HG03135 (cell line): ENCODE data around the gene DENND1A.
"Not testable (repeated sequence)": the region's sequence is repeated elsewhere in the genome, so short reads cannot be mapped to it uniquely, and the experiment has no call there.

Experiments
- ATAC-seq: cut with Tn5 transposase; IDR thresholded peaks from one replicate; pipeline ENCODE4 v1.9.1; 2021; ENCODE audit warnings: mild to moderate bottlenecking, moderate library complexity; ENCODE audit not compliant: unreplicated experiment

Gene DENND1A

DNA sequence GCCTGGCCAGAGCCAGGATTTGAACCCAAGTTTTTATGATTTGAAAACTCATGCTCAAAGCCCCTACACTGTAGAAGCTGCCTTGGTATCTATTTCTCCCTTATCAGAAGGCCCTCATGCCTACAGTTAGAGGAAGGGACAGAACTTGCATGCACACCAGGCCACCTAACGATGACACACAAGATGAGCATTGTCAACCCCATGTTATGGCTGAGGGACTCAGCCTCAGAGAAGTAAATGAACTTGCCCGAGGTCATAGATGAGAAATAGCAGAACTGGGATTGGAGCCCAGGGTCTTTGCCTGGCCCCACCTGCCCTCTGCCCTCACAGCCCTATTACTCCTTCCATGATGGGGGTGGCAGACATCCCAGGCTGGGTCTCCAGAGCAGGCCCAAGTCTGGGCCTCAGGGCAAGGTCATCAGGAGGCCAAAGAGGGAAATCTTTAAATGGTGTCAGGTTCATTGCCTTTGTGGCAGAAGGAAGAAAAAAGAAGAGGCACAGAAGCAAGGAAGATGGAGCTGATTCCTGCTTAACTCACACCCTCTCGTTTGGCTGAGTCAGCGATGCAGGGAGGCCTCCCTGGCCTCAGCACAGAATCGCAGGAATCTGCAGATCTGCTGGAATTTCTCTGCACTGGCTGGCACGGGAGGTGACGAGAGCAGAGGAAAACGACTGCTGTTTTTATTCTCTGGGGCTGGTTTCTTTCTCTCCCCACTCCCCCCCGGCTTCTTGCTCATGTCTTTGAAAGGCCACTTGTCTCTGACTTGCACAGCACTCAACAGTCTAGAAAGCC, 594.5 kb downstream of the DENND1A start:
- ATAC-seq = no peak

- ATAC-seq = no peak
Measured at GRCh38 chr9:123334639-123335038, 595.3 kb downstream of the DENND1A start.

DNA sequence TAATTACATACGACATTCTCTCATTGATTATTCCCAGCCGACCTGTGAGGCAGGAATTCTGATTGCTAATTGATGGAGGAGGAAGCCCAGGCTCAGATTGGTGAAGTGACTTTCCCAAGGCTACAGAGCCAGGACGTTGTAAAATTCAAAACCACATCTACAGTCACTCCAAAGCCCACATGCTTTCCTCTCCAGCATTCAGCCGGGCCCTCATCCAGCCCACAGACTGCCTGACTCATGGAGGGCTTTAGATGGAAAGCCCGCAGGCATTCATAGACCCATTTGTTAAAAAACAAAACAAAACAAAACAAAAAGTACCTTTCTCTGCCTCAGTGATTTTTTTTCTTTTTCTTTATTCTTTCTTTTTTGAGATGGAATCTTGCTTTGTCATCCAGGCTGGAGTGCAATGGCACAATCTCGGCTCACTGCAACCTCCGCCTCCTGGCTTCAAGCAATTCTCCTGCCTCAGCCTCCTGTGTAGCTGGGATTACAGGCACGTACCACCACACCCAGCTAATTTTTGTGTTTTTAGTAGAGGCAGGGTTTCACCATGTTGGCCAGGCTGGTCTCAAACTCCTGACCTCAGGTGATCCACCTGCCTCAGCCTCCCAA, 596.8 kb downstream of the DENND1A start:
- ATAC-seq = not testable (repeated sequence)

- no peak for ATAC-seq
Measured at GRCh38 chr9:123331346-123332060, 598.4 kb downstream of the DENND1A start.
